Cardiac septum (tissue), 1 donor: ENCODE data around the gene PTPRE. TPM values are rescaled to one million over a fixed set of nuclear protein-coding genes. Genes with fewer than 3 reads are reported as not detected.

ENCODE experiments used
- DNase-seq: peaks from one replicate; pipeline ENCODE4 v3.0.0-alpha.2; 2020; ENCODE audit warnings: low spot score
- intact Hi-C: fragments of 100-400 bp; cut with DNase I; formaldehyde crosslinking; loops from one replicate; pipeline ENCODE4 v1.14.0; 2022
- total RNA-seq: library from RNA; stranded (reverse); fragmentation: NEBNext Ultra II Directional; extraction: Animal tissue kit (Norgen Biotek cat#: 25700); gene quantifications from one replicate; pipeline ENCODE4 v1.2.1, GENCODE V29; 2021
- donor health status: DM: no; HTN: no; CAD: no.

Gene PTPRE
- total RNA-seq, 1 donor from 2014 or later = 51.1 TPM

DNA sequence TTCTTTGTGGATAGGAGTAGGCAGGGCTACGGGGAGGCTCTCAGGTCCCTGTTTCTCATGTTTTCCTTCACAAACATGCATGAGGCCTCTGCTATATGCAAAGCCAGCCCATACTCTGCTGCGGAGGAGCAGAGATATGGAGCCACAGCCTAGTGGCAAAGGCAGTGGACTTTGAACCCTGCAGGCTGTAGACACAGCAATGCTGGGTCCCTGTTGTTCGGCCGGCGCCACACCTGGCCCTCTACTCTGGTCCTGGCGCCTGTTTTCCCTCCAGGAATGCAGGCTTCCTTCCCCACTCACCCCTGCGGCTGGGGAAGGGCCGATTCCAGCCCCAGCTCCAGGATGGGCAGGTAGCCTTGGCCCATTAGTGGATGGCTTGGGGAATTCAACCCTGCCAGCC lies 25.6 kb upstream of the PTPRE start:
- no peak for DNase-seq
- intact Hi-C loops = no loop called here

DNA sequence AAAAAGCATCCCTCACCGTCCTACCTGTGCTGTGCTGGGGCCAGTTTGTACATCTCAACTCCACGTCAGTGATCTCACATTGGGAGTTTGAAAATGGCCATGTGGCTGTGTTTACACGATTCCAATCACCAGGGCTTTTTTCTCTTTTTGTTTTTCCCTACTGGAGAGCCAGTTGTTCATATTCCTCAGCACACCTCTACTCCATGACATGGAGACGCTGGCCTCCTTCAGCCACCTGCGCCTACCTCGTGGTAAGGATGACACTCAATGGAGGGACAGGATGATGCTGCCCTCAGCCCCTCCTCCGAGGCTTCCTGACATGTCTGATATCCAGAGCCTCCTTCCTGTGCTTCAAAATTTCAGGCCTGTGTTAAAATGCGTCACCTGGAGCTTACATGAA lies 24.5 kb upstream of the PTPRE start:
- DNase-seq = no peak
- intact Hi-C loops = no loop called here

DNA sequence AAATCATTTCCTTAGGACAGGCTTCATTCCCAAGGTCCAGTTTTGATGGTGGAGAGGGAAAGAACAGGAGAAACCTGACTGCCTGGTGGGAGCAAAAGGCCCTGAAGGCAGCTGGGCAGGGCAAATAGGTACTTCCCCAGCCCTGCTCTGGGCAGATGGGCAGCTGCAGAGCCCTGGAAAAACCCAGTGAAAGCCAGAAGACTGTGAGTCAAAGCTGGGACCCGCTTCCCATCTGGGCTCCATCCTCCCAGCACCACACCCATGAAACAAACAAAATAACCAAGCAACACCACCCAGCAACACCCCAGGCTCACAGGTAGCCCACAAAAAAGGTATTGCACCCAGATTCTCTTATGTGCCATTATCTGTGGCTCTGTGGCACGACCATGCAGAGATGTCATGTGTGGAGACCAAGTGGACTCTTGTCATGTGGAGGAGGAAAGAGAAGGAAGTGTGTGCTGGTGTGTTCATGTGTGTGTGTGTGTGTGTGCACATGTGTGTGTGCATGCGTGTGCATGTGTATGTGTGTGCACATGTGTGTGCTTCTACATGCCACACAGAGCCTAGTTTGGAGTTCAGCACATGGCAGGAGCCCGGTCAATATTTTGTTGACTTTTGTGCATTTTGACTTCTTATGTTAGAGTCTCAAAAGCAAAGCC lies 24.0 kb upstream of the PTPRE start:
- DNase-seq = no peak
- intact Hi-C loops = no loop called here

DNA sequence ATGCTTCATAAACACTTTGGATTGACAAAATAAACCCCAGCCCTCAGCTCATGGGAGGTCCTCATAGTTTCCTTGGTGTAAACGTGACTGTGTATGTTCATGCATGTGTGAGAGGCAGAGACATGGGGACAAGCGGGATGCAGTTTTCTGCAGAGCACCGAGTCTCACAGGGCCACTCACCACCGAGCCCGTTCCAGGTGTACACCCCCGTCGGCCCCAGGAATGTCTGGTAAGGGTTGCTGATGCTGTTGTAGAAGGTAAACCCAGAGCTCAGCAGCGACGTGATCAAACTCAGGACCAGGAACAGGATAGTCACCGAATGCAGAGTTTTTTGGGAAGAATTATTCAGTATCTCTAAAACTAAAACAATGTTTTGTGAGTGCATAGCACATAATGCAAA lies 23.4 kb upstream of the PTPRE start:
- intact Hi-C loops = no loop called here
- no peak for DNase-seq

DNA sequence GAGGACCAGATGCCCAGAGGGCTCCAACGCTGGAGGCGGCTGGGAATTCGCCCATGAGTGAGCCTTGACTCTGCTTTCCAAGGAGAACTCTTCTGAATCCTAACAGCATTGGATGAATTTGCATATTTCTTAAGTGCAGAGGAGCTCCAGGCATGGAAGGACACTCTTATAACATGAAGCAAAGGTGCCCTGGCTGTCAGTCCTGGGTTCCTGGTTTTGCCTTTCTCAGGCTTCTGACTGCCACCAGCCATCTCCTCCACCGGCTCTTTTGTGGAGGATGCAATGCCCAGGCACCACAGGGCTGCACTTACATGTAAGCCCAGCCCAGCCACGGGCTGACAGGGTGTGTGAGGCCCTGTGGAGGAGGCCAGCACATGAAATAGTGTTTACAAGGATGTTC lies 22.4 kb upstream of the PTPRE start:
- no peak for DNase-seq
- intact Hi-C loops = no loop called here

GRCh38 chr10:127886371-127887051 lies 20.4 kb upstream of the PTPRE start:
- intact Hi-C loops = no loop called here
- DNase-seq = no peak

DNA sequence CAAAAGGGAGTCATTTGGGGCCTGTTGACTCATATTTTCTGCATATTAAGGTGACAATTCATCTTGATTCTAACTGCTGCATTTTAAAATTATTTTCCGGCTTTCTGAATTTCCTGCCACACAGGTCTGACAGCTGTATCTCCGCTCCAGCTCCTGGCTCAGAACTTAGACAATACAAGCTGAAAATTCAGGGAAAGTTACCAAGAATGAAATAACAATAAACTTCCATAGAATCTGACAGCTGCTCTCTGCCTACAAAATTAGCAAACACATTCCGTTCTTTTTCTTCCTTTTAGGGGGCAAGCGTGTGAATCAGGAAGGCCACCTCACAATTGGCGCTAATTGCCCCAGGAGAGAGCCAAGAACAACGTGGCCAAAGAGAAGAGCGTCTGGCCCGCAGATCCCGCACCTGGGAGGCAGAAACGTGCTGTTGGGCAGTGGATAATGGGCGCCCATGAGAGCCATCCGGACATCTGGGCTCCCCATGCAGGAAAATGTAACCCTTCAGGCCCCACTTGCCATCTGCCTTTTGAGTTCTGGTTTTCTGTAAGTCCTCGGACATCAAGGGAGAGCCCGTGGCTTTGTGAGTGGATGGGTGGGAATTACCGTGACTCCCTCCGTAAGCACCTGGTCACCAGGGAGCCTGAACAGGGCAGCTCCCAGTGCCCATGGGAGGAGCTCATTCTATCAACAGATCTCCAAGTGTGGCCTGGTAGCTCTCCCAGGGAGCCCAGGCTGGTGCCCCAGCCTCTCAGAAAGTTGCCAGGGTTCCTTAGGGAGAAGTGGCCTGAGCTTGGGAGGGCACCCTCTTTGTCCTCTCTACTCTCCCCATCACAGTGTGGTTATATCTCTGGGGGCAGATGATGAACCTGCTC lies 19.1 kb upstream of the PTPRE start:
- intact Hi-C loops = no loop called here

GRCh38 chr10:127888521-127889312 lies 18.2 kb upstream of the PTPRE start:
- no peak for DNase-seq

More for the DNA sequence above, 19.1 kb upstream of the PTPRE start:
- no peak for DNase-seq

GRCh38 chr10:127889605-127890195 lies 17.2 kb upstream of the PTPRE start:
- no peak for DNase-seq
- intact Hi-C loops = no loop called here

More at GRCh38 chr10:127888521-127889312, 18.2 kb upstream of the PTPRE start:
- intact Hi-C loops = no loop called here

GRCh38 chr10:127890216-127890615 lies 16.7 kb upstream of the PTPRE start:
- intact Hi-C loops = no loop called here
- DNase-seq = no peak

DNA sequence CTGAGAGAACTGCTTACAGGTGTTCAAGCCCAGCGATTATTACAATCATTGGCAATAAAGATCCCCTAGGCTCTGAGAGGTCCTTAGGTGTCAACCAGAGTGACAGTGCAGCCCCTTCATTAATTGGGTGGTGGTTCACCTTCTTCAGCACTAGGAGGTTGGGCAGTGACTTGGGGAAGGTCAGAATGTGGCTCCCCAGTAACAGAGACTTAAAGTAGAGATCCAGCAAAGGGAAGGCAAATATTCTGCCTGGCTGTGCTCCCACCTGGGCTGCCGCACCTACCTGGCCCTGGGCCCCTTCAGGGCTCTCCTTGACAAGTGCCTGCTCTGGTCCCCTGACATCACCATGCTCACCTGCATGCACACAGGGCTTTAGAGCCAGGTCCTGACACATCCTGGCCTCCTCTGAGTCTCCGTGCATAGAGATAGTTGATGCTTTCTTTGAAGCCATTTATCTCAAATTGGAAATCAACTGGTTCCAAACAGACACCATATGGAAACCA lies 16.0 kb upstream of the PTPRE start:
- intact Hi-C loops = no loop called here

GRCh38 chr10:127892743-127893142 lies 14.2 kb upstream of the PTPRE start, which contains the start of gene CLRN3:
TSS of gene CLRN3 (minus strand) at chr10:127892941. CDS start at chr10:127892784, 157 bp downstream.
- no peak for DNase-seq
- intact Hi-C loops = no loop called here

More for the DNA sequence above, 16.0 kb upstream of the PTPRE start:
- DNase-seq = no peak

DNA sequence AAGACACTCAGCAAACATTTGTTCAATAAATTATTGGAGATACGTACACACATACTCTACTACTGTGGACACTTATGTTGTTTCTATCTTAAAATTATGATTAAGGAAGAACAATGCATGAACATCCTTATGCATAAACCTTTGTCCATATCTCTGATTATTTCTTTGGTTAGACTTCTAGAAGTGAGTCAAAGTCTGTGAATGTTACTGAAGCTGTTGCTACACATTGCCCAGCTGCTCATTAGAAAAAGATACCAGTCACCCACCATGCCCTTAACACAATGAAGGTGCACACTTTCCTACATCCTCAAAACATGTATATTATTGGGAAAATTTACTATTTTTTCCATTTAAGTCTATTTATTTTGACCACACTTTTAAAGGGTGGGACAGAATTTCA lies 12.8 kb upstream of the PTPRE start:
- intact Hi-C loops = no loop called here
- no peak for DNase-seq

DNA sequence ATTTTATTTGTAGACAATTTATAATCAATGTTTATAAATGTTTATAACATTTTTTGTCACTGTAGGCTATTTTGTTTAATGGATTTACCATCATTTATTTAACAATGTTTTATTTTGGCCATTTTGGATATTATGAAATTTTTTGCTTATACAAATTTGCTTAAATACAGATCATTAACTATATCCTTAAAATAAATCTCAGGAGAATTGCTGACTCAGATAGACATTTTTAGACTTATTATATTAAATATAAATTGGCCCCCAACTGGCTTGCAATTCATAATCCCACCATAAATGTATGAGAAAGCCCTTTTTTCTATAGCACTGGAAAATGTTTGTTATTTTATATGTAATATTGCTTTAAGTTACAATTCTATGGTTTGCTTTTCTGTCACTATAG lies 10.3 kb upstream of the PTPRE start:
- intact Hi-C loops = no loop called here
- DNase-seq = no peak

DNA sequence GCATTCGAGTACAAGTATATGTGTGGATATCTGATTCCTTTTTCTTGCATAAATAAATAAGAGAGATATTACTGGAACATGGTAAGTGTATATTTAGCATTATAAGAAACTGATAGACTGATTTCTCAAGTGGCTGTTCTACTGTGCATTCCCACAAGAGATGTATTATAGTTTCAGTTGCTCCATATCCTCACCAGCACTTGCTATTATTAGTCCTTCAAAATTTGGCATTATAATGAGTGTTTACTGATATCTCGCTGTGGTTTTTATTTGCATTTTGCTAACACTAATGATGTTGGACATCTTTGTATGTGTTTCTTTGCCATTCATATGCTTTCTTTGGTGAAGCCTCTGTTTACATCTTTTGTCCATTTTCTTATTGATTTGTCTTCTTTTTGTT lies 9.7 kb upstream of the PTPRE start:
- intact Hi-C loops = no loop called here
- no peak for DNase-seq

- intact Hi-C loops = no loop called here
- DNase-seq = no peak
Observed at GRCh38 chr10:127899766-127900387, 7.0 kb upstream of the PTPRE start.

DNA sequence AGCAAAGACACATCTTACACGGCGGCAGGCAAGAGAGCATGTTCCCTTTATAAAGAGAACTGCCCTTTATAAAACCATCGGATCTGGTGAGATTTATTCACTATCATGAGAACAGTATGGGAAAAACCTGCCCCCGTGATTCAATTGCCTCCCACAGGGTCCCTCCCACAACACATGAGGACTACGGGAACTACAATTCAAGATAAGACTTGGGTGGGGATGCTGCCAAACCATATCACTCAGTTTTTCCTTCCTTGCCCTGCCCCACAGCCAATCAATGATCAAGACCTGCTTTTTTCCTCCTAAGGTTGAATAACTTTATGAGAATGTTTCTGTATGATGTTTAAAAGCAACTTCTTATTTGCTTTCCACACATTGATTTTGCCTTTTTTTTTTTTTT lies 3.1 kb upstream of the PTPRE start:
- DNase-seq = no peak
- intact Hi-C loops = no loop called here

DNA sequence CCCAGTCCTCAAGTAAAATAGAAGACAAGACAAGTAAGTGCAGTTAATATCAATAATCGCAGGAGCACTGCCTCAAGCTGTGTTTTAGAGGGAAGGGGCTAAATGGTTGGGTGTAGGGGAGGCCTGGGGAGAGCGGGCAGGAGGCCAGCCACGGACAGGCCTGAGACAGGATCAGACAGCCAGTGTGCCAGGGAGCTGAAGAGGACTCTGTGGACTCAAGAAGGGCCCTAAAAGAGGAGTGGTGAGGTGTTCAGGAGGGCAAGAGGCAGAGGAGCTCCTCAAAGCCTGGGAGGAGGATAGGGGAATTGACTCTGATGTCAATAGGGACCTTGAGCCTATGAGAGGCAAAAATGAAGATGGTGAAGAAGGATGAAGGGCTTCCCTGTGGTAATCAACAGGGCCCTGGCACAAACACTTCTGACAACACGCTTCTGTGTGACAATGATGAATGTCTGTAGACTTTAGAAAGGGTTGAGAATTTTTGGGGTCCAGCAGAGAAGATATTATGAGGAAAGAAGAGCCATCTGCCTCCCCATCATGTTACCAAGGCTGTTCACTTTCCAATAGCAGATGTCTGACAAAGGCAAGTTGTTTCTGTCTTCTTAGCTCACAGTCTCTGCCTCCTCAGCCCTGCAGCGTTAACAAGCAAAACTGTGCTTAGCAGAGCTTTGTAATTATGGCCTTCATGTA lies 2.4 kb upstream of the PTPRE start:
- no peak for DNase-seq
- intact Hi-C loops = no loop called here
